ENCODE data around the gene SHISA9.
"Not testable (repeated sequence)": the region's sequence is repeated elsewhere in the genome, so short reads cannot be mapped to it uniquely, and the experiment has no call there.

GRCh38 chr16:12857435-12857834 is 44.0 kb upstream of the SHISA9 start:
- not testable (repeated sequence) for TF ChIP-seq CTCF, POLR2A (IDR thresholded peaks at IDR 0.05)
